ENCODE data around the gene ST7. TPM values are rescaled to one million over a fixed set of nuclear protein-coding genes. Genes with fewer than 3 reads are reported as not detected.

The ST7 gene
- total RNA-seq, 1 experiment from 2014 or later = 12.4 TPM

- no peak for TF ChIP-seq GRHL2 (CRISPR knock-in tag; IDR thresholded peaks at IDR 0.05; ENCODE audit: insufficient replicate concordance, severe bottlenecking)
- TF ChIP-seq ATF2 (CRISPR knock-in tag; IDR thresholded peaks at IDR 0.05; ENCODE audit: borderline replicate concordance, low read depth) = no peak
- no peak for TF ChIP-seq STAT6 (CRISPR knock-in tag; conservative IDR thresholded peaks at IDR 0.05; ENCODE audit: low read depth)
- no peak for TF ChIP-seq E2F4 (CRISPR knock-in tag; IDR thresholded peaks at IDR 0.05; ENCODE audit: borderline replicate concordance, low read depth)
- no peak for TF ChIP-seq ZNF317 (CRISPR knock-in tag; IDR thresholded peaks at IDR 0.05; ENCODE audit: borderline replicate concordance, low read depth)
Measured at GRCh38 chr7:117044664-117045063, 91.4 kb downstream of the ST7 start (continued).

- DNase-seq (ENCODE audit: low spot score) (no peak), ATAC-seq (no peak)
- CTCF ChIA-PET = no interaction called here
Measured at GRCh38 chr7:117045927-117046710, 92.8 kb downstream of the ST7 start.

More at GRCh38 chr7:117045927-117046710, 92.8 kb downstream of the ST7 start:
- POLR2A ChIA-PET = no interaction called here
- Mint-ChIP-seq H3K9me3 (peaks cover 9% of the 10 kb centered on the region), H3K27me3 (ENCODE audit: low read depth) (no peaks in the 10 kb centered on the region), H3K36me3 (peaks cover 3% of the 10 kb centered on the region; the same call in 1 of the 2 replicates), H3K4me1 (peaks cover 2% of the 10 kb centered on the region; the same call in 1 of the 2 replicates), H3K27ac (no peak overlapping the region), H3K4me3 (no peak overlapping the region)
- no peak for TF ChIP-seq ARID4B (CRISPR knock-in tag; IDR thresholded peaks at IDR 0.05; ENCODE audit: borderline replicate concordance)
- TF ChIP-seq CDX4 (CRISPR knock-in tag; IDR thresholded peaks at IDR 0.05; ENCODE audit: borderline replicate concordance) = no peak
- TF ChIP-seq ZNF138 (CRISPR knock-in tag; conservative IDR thresholded peaks at IDR 0.05) = no peak
- no peak for TF ChIP-seq TCF7 (CRISPR knock-in tag; IDR thresholded peaks at IDR 0.05; ENCODE audit: low read depth)

Data from WTC11 (cell line).